NCI-H1694 treated with DMSO at 0.1 percent for 48 hours (cell line): ENCODE measurements around the gene MSH5.
"Not testable (repeated sequence)": the region's sequence is repeated elsewhere in the genome, so short reads cannot be mapped to it uniquely, and the experiment has no call there.

ENCODE experiments used
- DNase-seq: peaks from one replicate; lab custom pipeline; 2025; lab: John Stamatoyannopoulos, UW

Gene MSH5

DNA sequence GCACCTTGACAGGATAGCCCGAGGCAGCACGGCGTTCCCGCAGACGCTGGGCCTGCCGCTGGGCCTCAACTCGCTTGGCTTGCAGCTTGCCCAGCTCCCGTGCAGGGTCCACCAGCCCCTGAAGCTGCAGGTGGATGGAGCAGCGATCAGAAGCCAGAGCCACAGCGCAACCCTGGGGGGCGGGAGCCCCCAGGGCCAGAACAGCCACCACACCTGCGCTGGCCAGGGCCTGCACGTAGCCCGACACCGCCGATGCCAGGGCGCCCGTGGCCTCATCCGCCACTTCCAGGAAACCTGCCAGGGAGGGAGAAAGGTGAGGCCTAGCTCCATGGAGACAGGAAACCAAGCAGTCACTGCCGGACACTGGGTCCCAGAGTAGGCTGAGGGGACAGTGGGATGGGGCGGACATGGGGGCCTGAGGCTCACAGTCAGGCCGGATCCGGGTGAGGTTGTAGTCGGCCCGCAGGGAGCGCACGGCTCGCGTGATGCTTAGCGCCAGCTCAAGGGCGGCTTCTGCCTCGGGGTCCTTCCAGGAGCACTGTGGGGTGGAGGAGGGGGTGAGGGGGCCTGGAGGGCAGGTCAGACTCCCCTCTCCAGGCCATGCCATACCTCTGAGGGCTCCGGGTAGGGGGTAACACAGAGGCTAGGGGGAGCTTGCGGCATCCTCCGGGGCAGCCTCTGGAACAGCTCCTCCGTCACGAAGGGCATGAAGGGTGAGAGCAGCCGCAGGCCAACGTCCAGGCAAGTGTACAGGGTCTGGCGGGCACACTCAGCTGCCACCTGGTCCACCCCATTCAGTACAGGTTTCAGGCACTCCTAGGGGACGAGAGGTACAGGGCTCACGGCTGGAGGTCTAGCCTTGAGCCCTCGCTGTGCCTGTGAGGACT, 39.4 kb downstream of the MSH5 start:
- DNase-seq = no peak

DNA sequence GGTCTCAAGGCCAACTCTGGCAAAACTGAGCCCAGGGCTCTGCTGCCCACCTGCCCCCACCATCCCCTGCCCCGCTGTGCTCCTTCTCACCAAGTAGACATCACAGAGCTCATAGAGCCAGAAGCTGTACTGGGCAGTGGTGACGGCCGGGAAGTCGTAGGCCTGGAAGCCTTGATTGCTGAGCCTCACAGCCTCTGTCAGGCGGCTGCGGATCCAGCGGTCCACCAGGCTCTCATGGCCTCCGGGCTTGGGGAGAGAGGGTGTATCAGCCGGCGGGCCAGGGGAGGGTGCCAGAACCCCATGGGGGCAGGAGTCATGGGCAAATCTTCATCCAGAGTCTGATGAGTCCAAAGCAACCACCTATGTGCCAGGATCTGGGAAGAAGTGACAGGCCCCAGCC, 40.1 kb downstream of the MSH5 start:
- DNase-seq = no peak

DNA sequence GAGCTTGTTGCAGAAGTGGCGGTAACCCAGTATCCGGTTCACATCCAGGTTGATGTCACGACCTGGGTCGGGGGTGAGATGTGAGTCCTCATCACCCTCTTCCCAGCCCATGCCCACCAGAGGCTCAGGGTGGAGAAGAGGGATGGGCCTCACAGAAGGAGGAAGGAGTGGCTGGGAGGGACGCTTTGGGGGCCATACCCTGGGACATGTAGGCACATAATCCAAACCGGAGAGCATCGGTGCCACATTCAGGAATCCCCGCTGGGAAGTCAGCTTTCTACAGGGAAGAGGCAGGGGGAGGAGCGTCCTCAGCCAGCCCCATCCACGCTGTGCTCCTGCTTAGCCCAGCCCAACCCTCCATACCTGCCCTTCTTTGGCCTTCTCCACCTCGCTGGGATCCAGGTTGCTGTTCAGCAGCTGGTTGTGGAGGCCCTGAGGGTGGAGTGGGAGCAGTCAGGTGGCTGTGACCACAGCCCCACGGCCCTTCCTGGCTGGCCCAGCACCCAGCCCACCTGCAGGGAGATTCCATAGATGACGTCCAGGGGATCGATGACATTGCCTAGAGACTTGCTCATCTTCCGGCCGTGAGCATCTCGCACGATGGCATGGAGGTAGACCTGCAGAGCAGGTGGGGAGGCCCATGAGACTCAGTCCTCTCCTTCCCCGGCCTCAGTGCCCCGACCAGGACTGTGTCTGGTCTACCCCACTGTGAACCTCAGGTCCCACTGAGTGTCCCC, 40.9 kb downstream of the MSH5 start:
- DNase-seq = no peak

DNA sequence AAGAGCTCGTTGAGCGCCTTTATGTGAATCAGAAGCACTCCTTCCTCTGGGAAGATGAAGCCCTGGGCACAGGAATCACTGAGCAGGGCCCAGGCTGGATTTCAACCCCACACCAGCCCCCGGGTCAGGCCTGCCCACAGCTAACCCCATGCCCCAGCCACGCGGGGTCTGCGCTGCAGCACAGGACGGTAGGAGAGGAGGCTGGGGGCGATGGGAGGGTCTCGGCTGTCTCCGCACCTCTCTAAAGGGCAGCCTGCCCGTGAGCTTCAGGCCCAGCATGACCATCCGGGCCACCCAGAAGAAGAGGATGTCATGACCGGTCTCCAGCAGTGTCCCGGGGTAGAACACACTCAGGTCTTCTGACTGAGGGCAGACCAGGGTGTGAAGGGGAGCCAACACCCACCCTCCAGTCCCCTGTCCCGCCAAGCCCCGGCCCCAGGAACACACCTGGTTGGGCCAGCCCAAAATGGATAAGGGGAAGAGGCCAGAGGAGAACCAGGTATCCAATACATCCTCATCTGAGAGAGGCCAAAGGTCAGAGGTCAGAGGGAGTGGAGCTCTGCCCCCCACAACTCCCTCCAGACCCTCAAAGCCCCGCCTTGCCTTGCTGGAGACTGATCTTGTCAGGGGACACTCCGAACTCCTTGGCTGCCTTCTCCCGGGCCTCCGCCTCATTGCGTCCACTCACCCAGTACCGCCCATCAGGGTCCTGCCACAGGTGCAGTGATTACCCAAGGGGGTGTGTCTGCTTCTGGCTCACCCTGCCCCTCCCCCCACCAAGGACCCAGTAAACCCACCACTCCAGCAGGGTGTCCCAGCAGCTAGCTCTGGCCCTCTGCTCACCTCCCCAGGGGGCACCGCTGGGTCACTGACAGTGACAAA, 41.7 kb downstream of the MSH5 start:
- DNase-seq = no peak

DNA sequence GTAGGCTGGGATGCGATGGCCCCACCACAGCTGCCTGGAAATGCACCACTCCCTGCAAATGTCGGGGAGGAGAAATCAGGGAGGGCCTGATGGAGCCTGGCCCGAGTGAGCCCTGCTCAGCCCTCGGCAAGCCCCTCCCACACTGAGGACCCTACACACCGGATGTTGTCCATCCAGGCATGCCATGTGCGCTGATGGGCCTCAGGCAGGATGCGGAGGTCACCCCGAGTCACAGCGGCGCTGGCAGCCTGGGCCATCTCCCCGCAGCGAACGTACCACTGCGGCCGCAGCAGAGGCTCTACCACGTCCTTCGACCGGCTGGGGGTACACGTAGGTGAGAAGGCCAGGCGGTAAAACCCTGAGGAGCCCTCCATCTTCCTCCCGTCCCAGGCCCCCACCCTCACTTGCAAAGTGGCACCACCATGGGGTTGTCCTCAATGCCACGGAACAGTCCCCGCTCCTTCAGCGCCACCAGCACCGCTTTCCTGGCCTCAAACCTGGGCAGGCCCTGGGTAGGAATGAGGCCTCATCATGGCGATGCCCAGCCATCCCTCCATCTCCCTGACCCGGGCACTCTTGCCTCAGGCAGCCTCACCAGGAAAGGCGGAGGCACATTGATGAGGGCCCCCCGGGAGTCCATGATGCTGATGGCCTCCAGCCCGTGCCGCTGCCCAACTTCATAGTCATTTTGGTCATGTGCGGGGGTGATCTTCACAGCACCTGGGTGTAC, 42.5 kb downstream of the MSH5 start:
- no peak for DNase-seq

DNA sequence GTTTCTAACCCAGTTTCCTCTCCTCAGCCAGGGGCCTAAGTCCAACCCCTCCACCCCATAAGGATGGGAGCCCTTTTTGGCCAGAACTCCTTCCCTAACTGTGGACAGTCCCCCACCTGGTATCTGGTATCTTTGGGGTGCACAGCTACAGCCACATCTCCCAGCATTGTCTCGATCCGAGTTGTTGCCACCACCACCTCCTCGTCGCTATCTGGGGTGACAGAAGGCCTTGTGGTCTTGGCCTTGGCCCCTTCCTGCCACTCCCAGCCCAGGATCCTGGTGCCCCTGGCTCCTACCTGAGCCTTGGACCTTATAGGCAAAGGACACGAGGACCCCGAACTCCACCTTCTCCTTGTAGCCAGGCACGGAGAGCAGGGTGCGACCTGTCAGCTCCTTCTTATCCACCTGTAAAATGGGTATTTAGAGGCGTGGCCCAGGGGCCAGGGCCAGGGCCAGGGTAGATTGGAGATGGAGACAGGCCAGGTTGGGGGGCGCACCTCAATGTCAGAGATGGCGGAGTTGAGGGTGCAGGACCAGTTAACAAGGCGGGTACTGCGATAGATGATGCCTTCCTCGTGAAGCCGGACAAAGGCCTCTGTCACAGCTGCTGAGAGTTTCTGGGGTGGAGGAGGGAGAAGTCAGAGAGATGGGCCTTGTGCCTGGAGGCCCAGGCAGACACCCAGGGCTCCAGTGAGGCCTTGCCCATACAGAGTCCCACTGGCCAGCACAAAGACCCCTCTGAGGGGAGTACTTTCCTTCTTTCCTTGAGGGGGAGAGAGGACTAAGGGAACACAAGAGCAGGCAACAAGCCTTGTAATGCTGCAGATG, 44.5 kb downstream of the MSH5 start:
- no peak for DNase-seq

DNA sequence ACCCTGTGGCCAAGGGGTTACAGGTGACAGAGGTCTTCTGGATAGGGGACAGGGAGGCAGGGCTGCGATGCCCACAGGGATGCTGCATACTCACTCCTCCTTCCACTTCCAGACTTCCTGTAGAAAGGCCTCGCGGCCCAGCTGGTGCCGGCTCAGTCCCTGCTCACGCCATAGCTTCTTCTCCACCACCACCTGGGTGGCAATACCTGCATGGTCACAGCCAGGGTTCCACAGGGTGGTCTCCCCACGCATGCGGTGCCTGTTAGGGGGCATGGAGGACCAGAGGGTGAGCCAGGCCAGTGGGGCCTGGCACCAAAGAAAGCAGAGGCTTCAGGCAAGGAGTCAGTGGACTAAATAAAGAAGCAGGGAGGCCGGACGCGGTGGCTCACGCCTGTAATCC, 45.7 kb downstream of the MSH5 start:
- no peak for DNase-seq

DNA sequence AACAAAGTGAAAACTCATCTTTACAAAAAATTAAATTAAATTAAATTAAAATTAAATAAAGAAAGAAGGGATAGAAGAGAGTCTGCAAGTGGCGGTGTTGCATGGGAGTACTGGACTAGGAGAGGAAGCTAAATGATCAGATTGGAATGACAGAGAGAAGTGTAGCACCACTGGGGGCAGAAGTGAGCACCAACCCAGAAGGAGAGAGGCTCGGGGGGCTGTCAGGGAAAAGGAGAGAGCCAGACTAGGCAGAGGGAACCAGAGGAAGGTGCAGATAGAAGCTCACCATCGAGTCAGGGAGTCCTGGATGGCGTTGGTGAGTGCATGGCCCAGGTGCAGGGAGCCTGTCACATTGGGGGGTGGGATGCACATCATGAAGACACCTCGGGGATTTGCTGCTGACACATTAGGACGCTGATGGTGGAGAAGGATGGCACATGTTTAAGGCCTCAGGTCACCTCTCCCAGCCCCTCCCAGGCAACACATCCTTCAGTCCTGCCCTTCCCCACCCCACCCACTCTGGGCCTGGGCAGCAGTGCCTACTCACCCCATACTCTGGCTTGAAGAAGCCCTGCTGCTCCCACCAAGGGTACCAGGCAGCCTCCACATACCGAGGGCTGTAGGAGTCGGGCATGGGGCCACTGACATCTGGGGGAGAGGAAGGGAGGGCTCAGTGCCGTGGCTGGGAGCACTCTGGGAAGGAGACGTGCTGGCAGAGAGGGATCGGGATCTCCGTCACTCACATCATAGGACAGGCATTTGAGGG, 51.7 kb downstream of the MSH5 start:
- peak; percentile 50 for DNase-seq

DNA sequence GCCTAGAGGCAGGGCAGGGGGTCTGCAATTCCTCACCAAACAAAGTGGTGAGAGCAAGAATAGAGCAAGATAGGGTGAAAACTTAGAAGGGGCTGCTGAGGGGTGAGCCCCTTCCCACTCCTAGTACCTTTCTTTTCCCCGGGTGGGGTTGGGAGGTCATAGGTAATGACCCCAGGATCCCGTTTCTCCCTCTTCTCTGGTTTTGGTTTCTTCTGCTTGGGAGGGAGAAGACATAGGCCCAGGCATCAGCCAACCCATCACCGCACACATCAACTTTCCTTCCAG, 52.2 kb downstream of the MSH5 start:
- DNase-seq = no peak

DNA sequence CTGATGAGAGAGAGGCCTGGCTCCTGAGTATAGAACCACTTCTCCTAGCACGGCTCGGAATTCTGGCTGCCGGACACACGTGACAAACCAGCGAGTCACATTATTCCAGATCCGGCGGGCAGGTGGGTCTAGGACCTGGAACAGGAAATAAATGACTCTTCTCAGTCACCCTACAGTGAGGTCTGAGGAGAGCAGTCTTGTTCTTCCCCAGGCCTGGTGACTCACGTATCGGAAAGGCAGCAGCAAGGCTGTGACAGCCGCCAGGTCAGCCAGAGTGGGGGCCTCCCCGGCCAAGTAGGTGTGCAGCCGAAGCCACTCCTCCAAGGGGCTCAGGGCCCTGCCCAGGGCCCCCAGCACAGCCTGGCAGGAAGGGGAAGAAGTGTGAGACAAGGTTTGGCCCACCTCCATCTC, 53.0 kb downstream of the MSH5 start:
- no peak for DNase-seq

DNA sequence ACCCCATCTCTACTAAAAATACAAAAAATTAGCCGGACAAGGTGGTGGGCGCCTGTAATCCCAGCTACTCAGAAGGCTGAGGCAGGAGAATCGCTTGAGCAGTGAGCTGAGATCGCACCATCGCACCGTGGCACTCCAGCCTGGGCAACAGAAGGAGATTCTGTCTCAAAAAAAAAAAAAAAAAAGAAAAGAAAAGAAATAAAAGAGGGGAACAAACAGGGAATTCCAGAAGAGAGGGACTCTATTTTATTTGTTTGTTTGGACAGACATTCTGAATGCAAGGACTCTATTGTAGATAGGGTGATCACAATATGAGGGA, 54.1 kb downstream of the MSH5 start:
- not testable (repeated sequence) for DNase-seq

DNA sequence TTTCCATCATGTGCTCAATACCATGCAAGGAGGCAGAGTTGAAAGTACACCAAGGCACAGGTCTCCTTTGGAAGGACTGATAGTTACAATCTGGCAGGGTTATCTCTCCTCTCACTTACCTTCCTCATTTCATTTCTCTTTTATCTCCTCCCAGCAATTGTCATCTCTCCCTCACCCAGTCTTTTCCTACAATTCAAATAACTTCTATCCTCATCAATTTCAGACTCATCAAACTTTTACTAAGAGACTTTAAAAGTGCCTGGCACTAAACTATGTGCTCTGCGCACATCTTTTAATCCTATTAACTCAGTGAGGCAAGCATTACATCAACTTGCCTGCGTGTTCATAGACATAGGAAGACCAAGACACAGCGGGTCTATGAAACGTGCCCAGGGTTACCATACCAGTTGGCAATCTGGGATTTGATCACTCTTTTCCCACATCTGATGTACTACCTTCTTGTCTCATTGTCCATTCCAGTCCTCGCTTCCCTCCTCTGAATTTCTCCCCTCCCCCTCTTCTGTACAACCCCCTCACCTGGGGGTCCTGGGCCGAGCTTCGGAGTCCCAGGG, 54.6 kb downstream of the MSH5 start:
- no peak for DNase-seq

DNA sequence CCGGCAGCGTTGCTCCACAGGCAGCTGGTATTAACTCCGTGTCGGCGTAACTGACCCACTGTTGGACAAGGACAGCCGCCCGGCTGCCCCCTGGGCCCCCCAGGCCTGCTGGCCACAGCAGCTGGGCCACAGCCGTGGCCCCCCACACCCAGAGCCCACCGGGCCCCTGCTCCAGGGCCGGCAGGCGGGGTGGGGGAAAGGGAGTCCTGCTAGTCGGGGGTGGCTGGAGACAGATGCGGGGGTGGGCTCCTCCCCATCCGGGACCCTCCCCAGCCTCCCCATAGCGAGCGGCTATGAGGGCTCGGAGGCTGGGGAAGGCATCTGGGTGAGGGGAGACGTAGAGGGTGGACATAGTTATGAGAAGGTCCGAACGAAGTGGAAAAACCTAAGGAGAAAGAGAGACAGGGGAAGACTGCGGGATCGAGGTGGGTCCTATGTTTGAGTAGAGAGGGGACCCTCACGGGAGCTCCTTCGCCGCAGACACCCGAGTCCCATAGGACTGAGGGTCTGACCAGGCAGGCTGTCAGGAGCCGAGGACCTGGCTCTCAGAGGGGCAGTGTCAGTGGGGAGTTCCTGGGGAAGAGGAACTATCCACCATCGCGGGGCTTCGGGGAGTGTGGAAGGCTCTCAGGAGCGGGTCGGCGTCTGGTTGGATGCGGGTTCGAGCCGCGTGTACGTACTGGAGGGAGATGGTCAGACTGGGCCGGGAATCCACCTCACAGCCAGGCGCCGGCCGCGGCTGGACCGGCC, 55.2 kb downstream of the MSH5 start:
- peak; percentile 25 for DNase-seq

DNA sequence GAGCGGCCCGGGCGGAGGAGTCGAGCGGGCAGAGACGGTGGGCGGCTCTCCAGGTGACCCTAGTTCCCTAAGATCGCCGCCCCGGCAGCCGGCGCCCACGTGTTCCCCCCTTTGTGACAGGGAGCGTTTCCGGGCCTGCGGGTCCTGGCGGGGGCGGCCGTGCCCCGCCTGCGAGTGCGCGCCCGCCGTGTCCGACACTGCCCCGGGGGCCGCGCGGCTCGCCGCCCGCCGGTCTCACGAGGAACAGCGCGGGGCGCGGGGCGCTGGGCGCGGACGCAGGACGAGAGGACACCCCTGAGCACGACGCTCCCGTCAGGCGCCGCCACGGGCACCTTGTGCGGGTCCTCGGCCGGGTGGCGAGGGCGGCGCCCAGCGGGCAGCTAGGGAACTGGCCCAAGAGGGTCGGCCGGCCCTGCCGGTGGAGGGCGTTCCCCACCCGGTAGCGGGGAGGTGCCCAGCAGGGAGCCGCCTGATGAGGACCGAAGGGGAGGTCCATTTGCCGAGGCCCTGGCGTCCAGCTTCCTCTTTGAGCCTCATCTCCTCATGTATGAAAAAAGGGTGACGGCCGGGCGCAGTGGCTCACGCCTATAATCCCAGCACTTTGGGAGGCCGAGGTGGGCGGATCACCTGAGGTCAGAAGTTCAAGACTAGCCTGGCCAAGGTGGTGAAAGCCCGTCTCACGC, 56.0 kb downstream of the MSH5 start, which contains the start of gene VARS1:
Gene VARS1, minus strand, starts transcription at position 137 of the 683 bp plus-strand sequence. CDS start 535 bp downstream, outside the sequence.
- DNase-seq = peak; percentile 34

DNA sequence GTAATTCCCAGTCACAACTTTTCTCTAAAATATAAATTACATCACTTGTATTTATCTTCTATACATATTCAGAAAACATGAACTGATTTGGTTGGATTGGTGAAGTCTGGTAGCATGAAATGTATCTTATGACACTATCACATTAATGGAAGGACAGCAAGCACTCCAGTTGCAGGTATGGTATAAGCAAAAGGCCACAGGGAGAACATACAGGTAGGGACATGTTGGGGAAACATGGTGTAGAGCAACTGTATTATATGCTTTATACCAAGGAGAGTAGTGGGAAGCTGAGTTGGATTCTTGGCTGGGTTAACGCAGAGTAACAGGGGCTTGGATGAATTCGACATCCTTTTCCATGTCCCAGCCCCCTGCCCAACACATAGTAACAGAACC, 57.2 kb downstream of the MSH5 start:
- no peak for DNase-seq

DNA sequence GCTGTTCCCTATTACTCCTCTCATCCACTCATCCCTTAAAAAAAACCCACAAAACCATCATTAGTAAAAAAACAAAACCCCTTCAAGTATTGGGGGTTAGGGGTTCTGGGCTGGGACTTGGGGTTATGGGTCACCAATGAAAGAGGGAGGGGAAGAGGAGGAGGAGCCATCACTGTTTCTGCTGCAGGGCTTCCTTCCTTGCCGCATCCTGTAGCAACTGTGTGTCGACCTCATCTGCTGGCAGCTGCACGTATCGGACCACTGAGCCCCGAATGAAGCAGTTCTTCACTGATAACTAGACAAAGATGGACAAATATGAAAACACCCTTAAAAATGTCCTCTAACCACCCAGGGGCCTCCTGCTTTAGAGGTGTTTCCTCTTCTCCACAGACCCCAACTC, 57.8 kb downstream of the MSH5 start:
- DNase-seq = no peak

DNA sequence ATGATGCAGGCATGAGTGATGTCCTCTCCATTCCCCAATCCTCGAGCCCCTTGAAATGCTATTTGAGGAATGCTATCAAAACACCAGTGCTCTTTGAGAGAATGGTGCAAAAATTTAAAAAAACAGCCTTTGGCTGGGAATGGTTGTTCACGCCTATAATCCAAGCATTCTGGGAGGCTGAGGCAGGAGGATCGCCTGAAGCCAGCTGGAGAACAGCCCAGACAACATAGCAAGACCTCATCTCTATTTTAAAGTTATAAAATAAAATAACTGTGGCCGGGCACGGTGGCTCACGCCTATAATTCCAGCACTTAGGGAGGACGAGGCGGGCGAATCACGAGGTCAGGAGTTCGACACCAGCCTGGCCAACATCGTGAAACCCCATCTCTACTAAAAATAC, 60.0 kb downstream of the MSH5 start:
- no peak for DNase-seq
